Right lobe of liver (tissue), 6 donors: ENCODE results near the gene IRX6. TPM values are rescaled to one million over a fixed set of nuclear protein-coding genes. Genes with fewer than 3 reads are reported as not detected.

Experiments
- ATAC-seq, 4 donors: fragments of 200-7000 bp; cut with Tn5 transposase; one replicate each; pipeline ENCODE4 v1.9.1; 2020; ENCODE audit warnings: mild to moderate bottlenecking in 4 of 4, moderate library complexity in 4 of 4
- DNase-seq, 3 donors: peaks; one replicate each; pipeline ENCODE4 v3.0.0-alpha.2; 2020
- H3K27ac ChIP-seq, 3 donors: fragments of 200-600 bp; one replicate each; pipeline ENCODE4 v1.8.0; 2022
- H3K27me3 ChIP-seq, 2 donors: fragments of 200-600 bp; one replicate each; pipeline ENCODE4 v1.8.0; 2022
- H3K36me3 ChIP-seq, 4 donors: fragments of 200-600 bp; sonication (generic) in 1 of 4; one replicate each; pipeline versions ENCODE4 v1.5.1 to v1.8.0; 2017 to 2022; ENCODE audit warnings: control low read depth in 1 of 4
- H3K4me1 ChIP-seq, 4 donors: fragments of 200-600 bp; sonication (generic) in 1 of 4; one replicate each; pipeline versions ENCODE4 v1.5.1 to v1.8.0; 2017 to 2022; ENCODE audit warnings: control low read depth in 1 of 4
- H3K4me3 ChIP-seq, 3 donors: fragments of 200-600 bp; one replicate each; pipeline ENCODE4 v1.8.0; 2022
- H3K9me3 ChIP-seq, 4 donors: fragments of 200-600 bp; sonication (generic) in 1 of 4; one replicate each; pipeline versions ENCODE4 v1.5.1 to v1.8.0; 2017 to 2022; ENCODE audit warnings: control low read depth in 1 of 4
- POLR2A ChIP-seq: fragments of 450-650 bp; IDR thresholded peaks from one replicate; pipeline ENCODE4 v1.6.1; 2017; ENCODE audit warnings: antibody characterized with exemption, mild to moderate bottlenecking
- WGBS: methylation state at CpG from one replicate; pipeline ENCODE4 v1.1.6; 2018; ENCODE audit warnings: low coverage, low lambda C conversion rate; ENCODE audit not compliant: insufficient coverage; ENCODE audit errors: missing lambda C conversion rate; 5-methylcytosine and 5-hydroxymethylcytosine counted together
- intact Hi-C, 2 donors: fragments of 100-400 bp; cut with DNase I; formaldehyde crosslinking; loops; one replicate each; pipeline versions ENCODE4 v1.11.2 to v1.14.1; 2022
- total RNA-seq, 6 experiments: library from RNA; depleted of rRNA in 2 of 6; stranded (reverse); fragments of >200 nt in 2 of 6; fragmentation: NEBNext Ultra II Directional in 3 of 6; extraction: Animal tissue kit (Norgen Biotek cat#: 25700) in 3 of 6; gene quantifications; one replicate each; pipeline versions ENCODE4 v1.1.0 to v1.2.4, GENCODE V29; 2016 to 2023
- TF ChIP-seq, protein P1 (sequence below), 4 donors: fragments of 200-600 bp in 3 of 4; fragments of 450-650 bp in 1 of 4; IDR thresholded peaks; one replicate each; pipeline versions ENCODE4 v1.5.1 to v1.8.0; 2016 to 2022; ENCODE audit warnings: antibody characterized with exemption in 4 of 4, mild to moderate bottlenecking in 2 of 4
- donor health status: DM: no; HTN: yes; CAD: no.
- donor health status: DM: no; HTN: no; CAD: no.
- donor health status: DM: no; HTN: no; CAD: no.
- donor health status: DM: no; HTN: yes; CAD: no.
- donor health status: DM: no; HTN: yes; CAD: no.

Gene IRX6
- total RNA-seq, 6 experiments from 2014 or later: not detected

DNA sequence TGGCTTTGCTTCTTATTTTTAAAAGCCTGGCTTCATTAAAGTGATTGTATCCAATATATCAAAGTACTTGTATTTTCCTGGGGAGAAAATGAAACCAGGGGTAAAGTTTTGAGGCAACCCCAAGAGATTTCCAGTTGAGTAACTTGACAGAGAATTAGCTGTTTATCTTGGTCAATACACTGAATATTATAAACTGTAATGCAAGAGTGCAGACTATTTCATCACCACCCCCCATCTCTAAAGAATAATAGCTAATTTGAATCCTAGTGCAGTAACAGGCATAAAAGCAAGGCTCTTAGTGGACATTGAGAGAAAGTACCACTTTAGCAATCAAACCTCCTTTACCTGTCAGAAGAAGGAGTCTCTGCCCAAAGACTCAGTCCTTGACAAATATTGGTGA, 27.0 kb downstream of the IRX6 start:
- Histone ChIP-seq H3K4me3 (no peak overlapping the region), H3K27me3 (no peaks in the 10 kb centered on the region), H3K27ac (no peak overlapping the region), H3K9me3 (no peaks in the 10 kb centered on the region), H3K36me3 (no peaks in the 10 kb centered on the region), H3K4me1 (no peaks in the 10 kb centered on the region)
- TF ChIP-seq POLR2A: no peak
- TF ChIP-seq, protein P1, sequence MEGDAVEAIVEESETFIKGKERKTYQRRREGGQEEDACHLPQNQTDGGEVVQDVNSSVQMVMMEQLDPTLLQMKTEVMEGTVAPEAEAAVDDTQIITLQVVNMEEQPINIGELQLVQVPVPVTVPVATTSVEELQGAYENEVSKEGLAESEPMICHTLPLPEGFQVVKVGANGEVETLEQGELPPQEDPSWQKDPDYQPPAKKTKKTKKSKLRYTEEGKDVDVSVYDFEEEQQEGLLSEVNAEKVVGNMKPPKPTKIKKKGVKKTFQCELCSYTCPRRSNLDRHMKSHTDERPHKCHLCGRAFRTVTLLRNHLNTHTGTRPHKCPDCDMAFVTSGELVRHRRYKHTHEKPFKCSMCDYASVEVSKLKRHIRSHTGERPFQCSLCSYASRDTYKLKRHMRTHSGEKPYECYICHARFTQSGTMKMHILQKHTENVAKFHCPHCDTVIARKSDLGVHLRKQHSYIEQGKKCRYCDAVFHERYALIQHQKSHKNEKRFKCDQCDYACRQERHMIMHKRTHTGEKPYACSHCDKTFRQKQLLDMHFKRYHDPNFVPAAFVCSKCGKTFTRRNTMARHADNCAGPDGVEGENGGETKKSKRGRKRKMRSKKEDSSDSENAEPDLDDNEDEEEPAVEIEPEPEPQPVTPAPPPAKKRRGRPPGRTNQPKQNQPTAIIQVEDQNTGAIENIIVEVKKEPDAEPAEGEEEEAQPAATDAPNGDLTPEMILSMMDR (IDR thresholded peaks at IDR 0.05): no peak
- DNase-seq (no peak), ATAC-seq (no peak)
- intact Hi-C loops: no loop called here

DNA sequence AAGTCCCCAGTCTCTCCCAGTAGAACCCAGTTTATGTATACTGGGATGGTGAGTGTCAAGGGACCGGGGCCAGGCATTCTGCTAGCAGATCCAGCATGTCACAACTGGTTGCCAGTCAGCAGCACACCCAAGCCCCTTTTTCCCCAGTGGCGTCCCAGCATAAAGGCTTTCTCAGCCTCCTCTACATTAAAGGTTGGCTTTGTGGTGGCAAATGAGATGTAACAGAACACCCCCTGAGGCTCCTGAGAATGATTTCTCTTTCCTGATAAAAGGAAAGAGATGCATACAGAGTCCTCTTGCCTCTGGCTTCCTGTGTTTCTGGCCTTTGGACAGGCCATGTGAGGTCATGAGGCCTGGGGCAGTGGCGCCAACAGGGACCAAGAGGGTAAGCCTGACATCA, 27.9 kb downstream of the IRX6 start:
- ATAC-seq (no peak), DNase-seq (no peak)
- WGBS: 65% methylated on average over 2 of the region's 3 CpGs
- no peaks in the 10 kb centered on the region for H3K4me1 ChIP-seq
- H3K9me3 ChIP-seq: no peaks in the 10 kb centered on the region
- TF ChIP-seq POLR2A: no peak
- TF ChIP-seq, protein P1 (IDR thresholded peaks at IDR 0.05): no peak
- H3K36me3 ChIP-seq: no peaks in the 10 kb centered on the region
- intact Hi-C loops: no loop called here
- H3K27ac ChIP-seq: no peak overlapping the region
- H3K4me3 ChIP-seq: no peak overlapping the region
- no peaks in the 10 kb centered on the region for H3K27me3 ChIP-seq

DNA sequence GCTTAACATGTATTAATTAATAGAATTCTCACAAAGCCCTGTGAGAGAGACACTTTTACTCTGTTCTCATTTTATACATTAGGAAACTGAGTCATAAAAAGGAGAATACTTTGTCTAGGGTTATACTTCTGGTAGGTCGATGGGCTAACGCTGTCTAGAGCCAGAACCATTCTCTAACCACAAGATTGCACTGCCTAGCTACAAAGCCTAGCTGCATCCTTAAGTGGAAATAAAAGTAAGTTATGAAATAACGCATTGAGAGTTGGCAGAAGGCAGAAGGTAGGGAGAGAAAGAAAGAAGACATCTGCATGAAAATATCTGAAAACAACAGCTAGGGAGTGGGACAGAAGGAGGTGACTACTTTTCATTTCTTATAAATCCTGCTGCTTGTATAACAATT, 33.2 kb downstream of the IRX6 start:
- Histone ChIP-seq H3K36me3 (no peaks in the 10 kb centered on the region), H3K9me3 (no peaks in the 10 kb centered on the region), H3K27me3 (no peaks in the 10 kb centered on the region), H3K27ac (no peak overlapping the region), H3K4me3 (no peak overlapping the region), H3K4me1 (no peaks in the 10 kb centered on the region)
- 84% methylated on average over 3 of the region's 3 CpGs for WGBS
- intact Hi-C loops: no loop called here
- no peak for TF ChIP-seq POLR2A
- TF ChIP-seq, protein P1 (IDR thresholded peaks at IDR 0.05): no peak
- no peak for DNase-seq
- no peak for ATAC-seq

DNA sequence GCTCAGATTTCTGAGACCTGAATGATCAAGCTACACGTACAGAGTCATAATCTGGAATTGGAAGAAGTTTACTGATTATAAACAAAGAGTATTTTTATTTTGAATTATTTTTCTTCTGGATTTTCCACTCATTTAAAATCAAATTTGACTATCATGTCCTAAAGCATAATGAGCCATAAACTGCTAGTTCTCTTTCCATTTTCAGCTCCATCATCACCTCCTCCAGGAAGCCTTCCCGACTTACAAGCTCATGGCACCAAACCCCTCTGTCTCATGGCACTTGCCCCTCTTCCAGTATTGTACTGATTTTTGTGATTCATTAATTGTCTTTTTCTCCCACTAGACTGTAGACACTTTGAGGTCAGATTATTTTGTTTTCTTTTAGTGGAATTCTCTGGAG, 35.9 kb downstream of the IRX6 start:
- intact Hi-C loops: no loop called here
- H3K27me3 ChIP-seq: no peaks in the 10 kb centered on the region
- 60% methylated on average over 2 of the region's 2 CpGs for WGBS
- DNase-seq (no peak), ATAC-seq (no peak)
- no peaks in the 10 kb centered on the region for H3K36me3 ChIP-seq
- no peak overlapping the region for H3K27ac ChIP-seq
- no peak overlapping the region for H3K4me3 ChIP-seq
- H3K9me3 ChIP-seq: no peaks in the 10 kb centered on the region
- TF ChIP-seq, protein P1 (IDR thresholded peaks at IDR 0.05): no peak
- no peak for TF ChIP-seq POLR2A
- no peaks in the 10 kb centered on the region for H3K4me1 ChIP-seq

DNA sequence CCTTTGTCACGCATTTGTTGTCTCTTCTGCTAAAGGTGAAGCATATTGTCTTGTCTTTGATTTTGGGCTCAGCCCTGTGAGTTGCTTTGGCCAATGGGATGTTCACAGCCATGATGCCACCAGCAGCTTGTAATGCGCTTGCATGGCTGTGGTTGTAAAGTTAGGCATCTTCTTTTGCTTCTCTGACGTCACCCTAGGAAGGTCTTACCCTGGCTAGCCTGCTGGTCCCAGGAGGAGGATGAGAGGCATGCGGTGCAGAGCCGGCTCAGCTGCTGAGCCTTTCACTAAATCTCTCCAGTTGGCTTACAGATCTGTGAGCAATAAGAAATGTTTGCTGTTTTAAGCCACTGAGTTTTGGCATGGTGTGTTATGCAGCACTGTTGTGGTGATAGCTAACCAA, 40.8 kb downstream of the IRX6 start:
- intact Hi-C loops: no loop called here
- Histone ChIP-seq H3K36me3 (no peaks in the 10 kb centered on the region), H3K27me3 (peaks cover 0 to 3% of the 10 kb centered on the region in 2 donors), H3K4me3 (no peak overlapping the region), H3K4me1 (no peaks in the 10 kb centered on the region), H3K9me3 (no peaks in the 10 kb centered on the region), H3K27ac (no peak overlapping the region)
- ATAC-seq (no peak), DNase-seq (no peak)
- WGBS: 57% methylated on average over 5 of the region's 5 CpGs
- TF ChIP-seq POLR2A: no peak
- TF ChIP-seq, protein P1 (IDR thresholded peaks at IDR 0.05): no peak
